Erythroblast (primary cell): ENCODE results near the gene RBBP7.

Experiments used
- GATA1 ChIP-seq: IDR thresholded peaks from 2 replicates; pipeline ENCODE4 v1.6.1; 2011; ENCODE audit warnings: low read depth, mild to moderate bottlenecking, control low read depth, low read length, moderate library complexity
- POLR2A ChIP-seq: IDR thresholded peaks from 2 replicates; pipeline ENCODE4 v1.6.1; 2011; ENCODE audit warnings: mild to moderate bottlenecking, low read length

- TF ChIP-seq POLR2A (no peak), GATA1 (no peak)
Observed at GRCh38 chrX:16862829-16863228, 7.3 kb downstream of the RBBP7 start.
